AG08395 (cell line): ENCODE measurements around the gene SNAI3.
A peak's percentile ranks its signal among the peaks of the same experiment; 100 is the strongest.

ENCODE experiments used
- DNase-seq: peaks from one replicate; pipeline ENCODE4 v3.0.0; 2012; ENCODE audit warnings: mixed read lengths, low spot score

Gene SNAI3

GRCh38 chr16:88691129-88691813 lies 5.0 kb upstream of the SNAI3 start:
- DNase-seq = no peak

DNA sequence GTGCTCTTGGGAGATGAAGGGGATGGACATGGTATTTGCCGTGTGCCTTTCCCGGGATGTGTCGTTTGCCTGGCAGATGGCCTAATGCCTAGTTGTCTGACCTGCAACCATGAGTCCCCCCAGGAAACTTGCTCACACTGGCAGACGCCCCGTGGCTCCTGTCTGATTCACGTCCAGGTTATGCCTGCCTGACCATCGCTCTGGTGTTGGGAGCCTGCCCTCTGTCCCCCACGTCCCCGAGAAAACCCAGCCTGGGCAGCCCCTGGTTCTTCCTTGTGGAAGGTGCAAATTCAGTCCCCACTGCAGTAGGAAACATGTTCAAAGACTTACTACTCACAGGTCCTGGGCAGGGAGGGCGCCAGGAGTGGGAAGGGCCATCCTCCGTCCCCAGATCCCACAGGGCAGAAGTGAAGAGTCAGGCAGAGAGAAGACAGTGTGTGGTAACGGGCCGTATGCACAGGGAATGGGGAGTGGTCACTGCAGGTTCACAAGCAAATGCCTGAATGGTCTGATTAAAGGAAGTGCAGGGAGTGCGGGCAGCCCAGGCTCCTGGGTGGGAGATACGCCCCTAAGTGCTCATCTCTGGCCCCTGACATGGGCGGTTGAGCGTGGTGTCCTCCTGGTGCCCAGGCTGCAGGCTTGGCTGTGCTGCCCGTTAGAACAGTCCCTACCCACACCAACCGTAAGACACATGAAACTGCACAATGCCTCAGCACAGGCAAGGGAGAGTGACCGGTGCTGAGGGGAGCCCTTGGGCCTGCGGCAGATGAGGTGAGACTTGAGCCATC lies 4.2 kb upstream of the SNAI3 start:
- DNase-seq = no peak

DNA sequence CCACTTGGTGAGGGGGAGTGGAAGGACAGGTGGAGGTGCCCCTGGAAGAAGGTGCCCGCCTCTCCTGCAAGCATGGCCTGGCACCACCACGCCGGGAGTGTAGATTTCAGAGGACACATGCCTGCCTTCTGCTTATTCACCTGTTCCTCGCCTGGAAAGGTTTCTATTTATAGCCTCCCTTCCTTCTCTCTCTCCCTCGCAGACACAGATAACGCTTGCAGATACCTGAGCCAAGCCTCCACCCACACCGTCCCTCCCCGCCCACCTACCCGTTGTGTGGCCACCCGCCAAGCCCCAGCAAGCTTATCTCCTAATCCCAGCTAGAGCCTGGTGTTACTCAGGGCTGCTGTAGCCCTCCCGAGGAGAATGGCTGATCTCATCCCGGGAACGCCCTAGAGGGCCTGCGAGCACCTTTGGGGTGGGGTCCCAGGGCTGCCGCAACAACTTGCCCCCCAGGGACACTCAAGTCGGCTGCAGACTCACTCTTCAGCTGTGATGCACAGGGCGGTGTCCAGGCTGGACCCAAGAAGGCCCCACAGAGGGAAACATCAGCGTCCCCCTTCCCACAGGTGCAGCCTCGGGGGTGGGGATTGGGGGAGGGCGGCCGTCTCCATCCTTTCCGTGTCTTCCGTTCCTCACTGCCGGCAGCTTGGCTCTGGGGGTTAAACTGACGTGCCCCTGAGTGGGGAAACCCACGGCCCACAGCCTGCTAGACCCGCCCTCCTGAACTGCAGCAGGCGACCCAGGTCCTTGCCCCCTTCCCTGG lies 1.9 kb upstream of the SNAI3 start:
- DNase-seq = no peak

- DNase-seq = no peak
These were observed 1.3 kb upstream of the SNAI3 start for GRCh38 chr16:88687676-88688012.

DNA sequence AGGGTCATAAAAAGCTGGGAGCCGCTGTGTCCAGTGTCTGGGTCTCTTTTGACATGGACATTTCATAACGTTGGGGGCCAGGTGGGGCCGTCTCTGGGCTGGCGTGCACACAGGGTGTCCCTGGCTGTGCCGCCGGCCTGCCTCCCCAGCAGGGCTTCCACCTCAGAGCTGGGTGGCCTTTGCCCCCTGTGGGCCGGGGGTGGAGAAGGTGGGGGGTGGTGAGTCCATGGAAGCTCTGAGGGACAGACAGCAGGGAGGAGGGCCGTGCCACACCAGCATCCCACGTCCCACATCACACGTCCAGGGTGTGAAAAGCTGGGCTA lies 908 bp upstream of the SNAI3 start:
- no peak for DNase-seq

DNA sequence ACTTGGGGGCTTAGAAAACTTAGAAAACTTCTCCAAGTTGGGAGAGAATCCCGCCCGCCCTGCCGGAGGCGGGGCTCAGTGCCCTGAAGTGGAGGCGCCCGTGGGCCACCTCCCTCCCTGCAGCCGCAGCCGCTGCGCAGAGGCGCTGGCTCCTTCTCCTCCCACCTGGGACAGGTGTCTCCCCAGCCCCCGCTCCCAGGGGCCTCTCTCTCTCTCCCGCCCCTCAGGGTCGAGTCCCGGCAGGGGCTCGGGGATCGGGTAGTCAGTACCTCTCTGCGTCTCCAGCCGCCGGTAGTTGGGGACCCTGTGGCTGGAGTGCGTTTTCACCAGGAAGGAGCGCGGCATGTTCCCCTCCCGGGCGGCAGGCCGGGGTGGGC lies 257 bp downstream of the SNAI3 start:
- DNase-seq = no peak

DNA sequence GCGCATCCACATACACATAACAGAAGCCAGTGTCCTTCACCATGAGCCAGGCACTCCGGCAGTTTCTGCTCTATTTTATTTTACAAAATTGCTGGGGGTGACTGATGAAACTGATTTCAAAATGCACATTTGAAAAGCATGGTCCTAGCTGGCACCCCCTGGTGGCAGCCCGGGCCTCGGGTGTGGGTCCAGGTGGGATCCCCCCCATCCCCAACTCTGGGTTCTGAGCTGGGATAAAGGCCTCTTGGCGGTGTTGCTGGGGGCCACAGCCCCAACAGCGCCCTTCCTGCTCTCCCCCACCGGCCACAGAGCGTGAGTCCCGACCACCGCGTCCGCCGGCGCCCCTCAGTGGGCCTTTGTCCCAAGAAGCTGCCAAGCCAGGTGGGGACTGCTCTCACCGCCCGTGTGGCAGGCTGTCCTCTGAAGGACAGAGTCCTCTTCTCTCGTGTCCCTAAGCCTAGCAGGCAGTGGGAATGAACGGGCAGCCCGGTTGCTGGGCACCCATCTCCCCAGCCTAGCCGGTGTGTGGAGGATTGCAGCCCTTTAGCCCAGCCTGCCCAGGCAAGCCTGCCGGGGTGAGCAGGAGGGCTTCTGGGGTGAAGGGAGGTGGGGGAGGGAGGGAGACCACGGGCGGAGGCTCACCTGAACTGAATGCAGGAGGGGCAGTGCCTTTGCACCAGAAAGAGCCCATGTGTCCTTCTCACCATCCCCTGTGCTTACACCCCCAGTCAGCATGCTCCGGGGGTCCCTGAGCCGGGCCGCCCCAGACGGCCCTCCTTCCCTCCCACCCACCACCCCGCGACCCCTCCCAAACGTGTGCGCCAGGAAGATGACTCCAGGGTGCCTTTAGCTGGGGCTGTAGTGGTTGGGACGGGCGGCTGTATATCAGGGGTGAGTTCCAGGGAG lies 898 bp downstream of the SNAI3 start:
- DNase-seq = peak; percentile 76

DNA sequence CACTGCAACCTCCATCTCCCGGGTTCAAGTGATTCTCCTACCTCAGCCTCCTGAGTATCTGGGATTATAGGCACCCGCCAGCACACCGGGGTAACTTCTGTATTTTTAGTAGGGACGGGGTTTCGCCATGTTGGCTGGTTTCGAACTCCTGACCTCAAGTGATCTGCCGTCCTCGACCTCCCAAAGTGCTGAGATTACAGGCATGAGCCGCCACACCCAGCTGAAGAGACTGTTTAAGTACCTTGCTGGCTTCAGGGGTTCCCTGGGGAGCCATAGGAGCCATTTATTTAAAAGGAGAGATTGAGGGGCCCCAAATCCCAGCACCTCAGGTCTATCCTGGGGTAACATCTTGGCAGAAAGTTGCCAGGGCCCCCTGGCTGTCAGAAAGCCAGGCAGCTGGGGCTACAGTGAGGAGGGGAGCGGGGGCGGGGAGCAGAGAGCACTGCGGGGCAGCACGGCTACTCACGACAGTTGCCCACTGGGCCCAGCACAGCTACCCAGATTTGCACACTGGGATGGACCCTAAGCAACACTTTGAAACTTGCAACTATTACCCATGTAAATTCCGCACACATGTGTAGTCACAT lies 1.6 kb downstream of the SNAI3 start:
- DNase-seq = no peak

GRCh38 chr16:88681709-88682451 lies 4.4 kb downstream of the SNAI3 start:
- no peak for DNase-seq

DNA sequence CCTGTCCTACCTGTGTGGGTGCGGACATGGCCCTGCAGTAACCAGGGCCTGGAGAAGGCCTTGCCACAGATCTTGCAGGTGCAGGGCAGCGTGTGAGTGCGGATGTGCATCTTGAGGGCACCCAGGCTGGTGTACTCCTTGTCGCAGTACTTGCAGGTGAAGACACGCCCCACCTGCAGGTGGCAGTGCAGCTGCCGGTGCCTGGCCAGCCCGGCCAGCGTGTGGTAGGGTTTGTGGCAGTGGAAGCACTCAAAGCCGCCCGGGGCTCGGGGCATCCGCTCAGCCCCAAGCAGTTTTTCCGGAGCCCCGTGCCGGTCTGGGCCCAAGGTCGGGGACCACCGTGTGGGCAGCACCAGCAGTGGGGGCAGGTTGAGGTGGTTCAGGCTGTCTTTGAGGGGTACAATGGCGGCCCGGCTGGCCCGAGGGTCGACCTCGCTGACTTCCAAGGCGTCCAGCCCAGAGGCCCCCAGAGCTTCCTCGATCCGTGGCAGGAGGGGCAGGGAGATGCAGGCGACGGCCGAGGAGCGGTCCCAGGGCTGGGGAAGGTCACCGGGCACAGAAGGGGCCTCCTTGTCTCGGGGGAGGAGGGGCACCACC lies 5.1 kb downstream of the SNAI3 start:
- no peak for DNase-seq

GRCh38 chr16:88680554-88681083 lies 5.7 kb downstream of the SNAI3 start:
- no peak for DNase-seq

- no peak for DNase-seq
These were observed 7.9 kb downstream of the SNAI3 start for GRCh38 chr16:88678224-88678979.

DNA sequence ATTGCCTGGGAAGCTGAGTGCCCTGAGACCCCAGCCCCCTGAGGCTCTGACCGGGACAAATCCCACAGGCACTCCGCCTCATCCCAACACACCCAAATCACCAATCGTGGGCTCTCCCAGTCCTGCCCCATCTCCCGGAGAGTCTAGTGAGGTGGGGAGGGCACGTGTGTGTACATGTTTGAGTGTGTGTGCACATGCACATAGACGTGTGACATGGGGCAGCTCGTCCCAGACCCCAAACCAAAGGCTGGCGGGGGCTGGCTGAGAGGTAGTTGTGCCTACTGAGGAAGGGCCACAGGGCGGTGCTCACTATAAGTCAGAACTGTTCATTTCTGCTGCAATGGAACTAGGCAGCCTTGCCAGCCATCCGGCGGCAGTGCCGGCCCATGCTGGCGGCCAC lies 8.6 kb downstream of the SNAI3 start:
- DNase-seq = no peak

DNA sequence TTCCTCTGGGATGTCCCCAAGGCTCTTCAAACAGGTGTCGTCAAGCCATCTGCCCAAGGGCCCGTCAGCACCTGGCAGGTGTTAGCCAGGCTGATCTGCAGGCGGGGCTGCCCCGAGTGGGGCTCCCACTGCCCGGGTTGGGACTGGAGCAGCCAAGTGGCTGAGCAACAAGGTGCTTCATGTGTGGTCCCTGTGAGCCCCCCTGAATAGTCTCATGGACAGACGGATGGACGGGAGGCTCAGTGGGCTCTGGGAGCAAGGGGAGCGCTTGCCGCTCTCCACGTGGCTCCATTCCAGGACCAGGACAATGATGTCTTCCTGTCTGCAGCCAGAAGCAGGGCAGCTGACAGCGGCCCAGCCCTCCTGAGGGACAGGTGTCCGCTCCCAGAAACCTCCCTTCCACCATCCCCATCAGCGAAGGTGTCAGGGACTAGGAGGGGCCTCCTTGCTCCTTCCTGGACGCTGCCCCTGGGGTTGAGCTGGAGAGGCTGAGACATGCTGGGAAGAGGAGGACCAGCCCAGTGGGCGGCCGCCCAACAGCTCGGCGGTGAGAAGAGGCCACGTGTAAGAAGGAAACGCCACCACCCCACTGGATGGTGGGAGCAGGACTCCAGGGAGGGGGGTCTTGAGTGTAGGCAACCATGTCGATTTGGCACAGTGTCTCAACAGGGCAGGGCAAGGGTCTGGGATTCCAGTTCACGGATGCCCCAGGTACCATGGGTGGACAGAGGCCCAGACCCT lies 9.6 kb downstream of the SNAI3 start:
- DNase-seq = no peak

- DNase-seq = no peak
These were observed 12.5 kb downstream of the SNAI3 start for GRCh38 chr16:88673716-88674379.

- no peak for DNase-seq
These were observed 13.5 kb downstream of the SNAI3 start for GRCh38 chr16:88672776-88673175.

- no peak for DNase-seq
These were observed 14.5 kb downstream of the SNAI3 start for GRCh38 chr16:88671806-88672205.

- DNase-seq = no peak
These were observed 16.3 kb downstream of the SNAI3 start for GRCh38 chr16:88669980-88670379.
